Thyroid gland (tissue), 4 donors: Measurements from ENCODE around the gene LHFPL6.

Experiments
- POLR2A ChIP-seq, 2 donors: fragments of 450-650 bp; IDR thresholded peaks; one replicate each; pipeline ENCODE4 v1.6.1; 2017; ENCODE audit warnings: antibody characterized with exemption in 2 of 2, mild to moderate bottlenecking in 2 of 2, moderate library complexity in 1 of 2
- TF ChIP-seq, protein P1 (sequence below), 6 experiments: fragments of 200-600 bp in 3 of 6; fragments of 450-650 bp in 3 of 6; sonication (generic) in 3 of 6; IDR thresholded peaks; one replicate each; pipeline ENCODE4 v1.5.1; 2016 to 2019; ENCODE audit warnings: antibody characterized with exemption in 6 of 6, mild to moderate bottlenecking in 2 of 6, inconsistent platforms in 1 of 6, moderate library complexity in 1 of 6

DNA sequence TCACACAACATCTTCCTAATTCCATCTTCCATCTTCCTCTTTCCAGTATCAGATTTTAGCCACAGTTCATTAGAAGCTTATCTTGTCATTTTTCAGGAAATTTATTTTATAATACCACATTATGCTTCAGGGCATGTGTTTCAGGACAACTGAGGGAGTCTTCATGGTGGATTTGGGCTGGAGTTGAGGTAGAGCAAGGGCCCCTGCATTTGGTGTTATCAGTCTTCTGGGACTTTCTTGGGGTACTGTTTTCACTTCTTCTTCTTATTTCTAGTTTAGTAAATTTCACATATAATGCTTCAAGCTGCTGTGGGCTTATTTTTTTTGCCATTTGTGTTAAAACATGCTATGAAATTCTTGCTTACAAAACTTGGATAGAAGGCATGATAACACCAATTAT is 188.7 kb downstream of the LHFPL6 start:
- TF ChIP-seq, protein P1, sequence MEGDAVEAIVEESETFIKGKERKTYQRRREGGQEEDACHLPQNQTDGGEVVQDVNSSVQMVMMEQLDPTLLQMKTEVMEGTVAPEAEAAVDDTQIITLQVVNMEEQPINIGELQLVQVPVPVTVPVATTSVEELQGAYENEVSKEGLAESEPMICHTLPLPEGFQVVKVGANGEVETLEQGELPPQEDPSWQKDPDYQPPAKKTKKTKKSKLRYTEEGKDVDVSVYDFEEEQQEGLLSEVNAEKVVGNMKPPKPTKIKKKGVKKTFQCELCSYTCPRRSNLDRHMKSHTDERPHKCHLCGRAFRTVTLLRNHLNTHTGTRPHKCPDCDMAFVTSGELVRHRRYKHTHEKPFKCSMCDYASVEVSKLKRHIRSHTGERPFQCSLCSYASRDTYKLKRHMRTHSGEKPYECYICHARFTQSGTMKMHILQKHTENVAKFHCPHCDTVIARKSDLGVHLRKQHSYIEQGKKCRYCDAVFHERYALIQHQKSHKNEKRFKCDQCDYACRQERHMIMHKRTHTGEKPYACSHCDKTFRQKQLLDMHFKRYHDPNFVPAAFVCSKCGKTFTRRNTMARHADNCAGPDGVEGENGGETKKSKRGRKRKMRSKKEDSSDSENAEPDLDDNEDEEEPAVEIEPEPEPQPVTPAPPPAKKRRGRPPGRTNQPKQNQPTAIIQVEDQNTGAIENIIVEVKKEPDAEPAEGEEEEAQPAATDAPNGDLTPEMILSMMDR (IDR thresholded peaks at IDR 0.05) = no peak
- no peak for TF ChIP-seq POLR2A (IDR thresholded peaks at IDR 0.05)
